HG03354 (cell line): ENCODE measurements around the gene PPIB.
A peak's percentile ranks its signal among the peaks of the same experiment; 100 is the strongest.

Experiments used
- ATAC-seq: cut with Tn5 transposase; IDR thresholded peaks from one replicate; pipeline ENCODE4 v1.9.1; 2021; ENCODE audit warnings: mild to moderate bottlenecking; ENCODE audit not compliant: unreplicated experiment, poor library complexity, severe bottlenecking

PPIB gene

GRCh38 chr15:64162869-64163658, at the start of gene PPIB:
PPIB (minus strand) TSS chr15:64163022; CDS start chr15:64162986, 36 bp downstream.
- peak; percentile 93 for ATAC-seq

- no peak for ATAC-seq
These were observed 48.9 kb upstream of the PPIB start for GRCh38 chr15:64211696-64212095.

GRCh38 chr15:64210371-64210770, 47.5 kb upstream of the PPIB start:
- no peak for ATAC-seq

GRCh38 chr15:64209680-64210334, 47.0 kb upstream of the PPIB start:
- ATAC-seq, result no peak

- ATAC-seq, result no peak
These were observed 42.4 kb upstream of the PPIB start for GRCh38 chr15:64205202-64205601.

- no peak for ATAC-seq
These were observed 34.6 kb upstream of the PPIB start for GRCh38 chr15:64197425-64197824.

GRCh38 chr15:64193971-64194370, 31.1 kb upstream of the PPIB start:
- no peak for ATAC-seq

GRCh38 chr15:64191971-64192830, 29.4 kb upstream of the PPIB start:
- no peak for ATAC-seq

GRCh38 chr15:64187396-64188191, 24.8 kb upstream of the PPIB start:
- ATAC-seq, result no peak

GRCh38 chr15:64185146-64185911, 22.5 kb upstream of the PPIB start:
- ATAC-seq, result no peak

- ATAC-seq, result no peak
These were observed 20.1 kb upstream of the PPIB start for GRCh38 chr15:64182859-64183370.

GRCh38 chr15:64180235-64180824, 17.5 kb upstream of the PPIB start:
- peak; percentile 50 for ATAC-seq

- ATAC-seq, result no peak
These were observed 3.5 kb upstream of the PPIB start for GRCh38 chr15:64166102-64166890.

GRCh38 chr15:64164436-64164835, 1.6 kb upstream of the PPIB start:
- no peak for ATAC-seq

- ATAC-seq, result peak; percentile 18
These were observed 989 bp upstream of the PPIB start for GRCh38 chr15:64163659-64164362.

- peak; percentile 29 for ATAC-seq
These were observed 349 bp downstream of the PPIB start for GRCh38 chr15:64162478-64162868.
